Nephron (organoid): ENCODE results near the gene CELF4.

ENCODE experiments used
- H3K27ac Mint-ChIP-seq, 3 experiments: 2 replicates each; pipeline ENCODE4 v1.8.0; 2020; ENCODE audit warnings: mixed read lengths in 3 of 3, mild to moderate bottlenecking in 2 of 3, moderate library complexity in 1 of 3
- H3K27me3 Mint-ChIP-seq: 2 replicates; pipeline ENCODE4 v1.8.0; 2021; ENCODE audit warnings: low read depth, mild to moderate bottlenecking, moderate library complexity, mixed read lengths
- H3K36me3 Mint-ChIP-seq: 2 replicates; pipeline ENCODE4 v1.8.0; 2020; ENCODE audit warnings: low read depth, mixed read lengths
- H3K4me1 Mint-ChIP-seq: 2 replicates; pipeline ENCODE4 v1.8.0; 2020; ENCODE audit warnings: mixed read lengths
- H3K4me3 Mint-ChIP-seq, 3 experiments: 2 replicates each; pipeline ENCODE4 v1.8.0; 2020; ENCODE audit warnings: mild to moderate bottlenecking in 3 of 3, mixed read lengths in 3 of 3, moderate library complexity in 2 of 3
- H3K9me3 Mint-ChIP-seq: 2 replicates; pipeline ENCODE4 v1.8.0; 2020; ENCODE audit warnings: mixed read lengths
- CTCF ChIP-seq, 3 experiments: fragments of 200-600 bp; sonication (generic); IDR thresholded peaks; one replicate each; pipeline ENCODE4 v1.5.0; 2021; ENCODE audit warnings: antibody characterized with exemption in 3 of 3; ENCODE audit not compliant: unreplicated experiment in 3 of 3

Gene CELF4

GRCh38 chr18:37447962-37448888 is 117.4 kb downstream of the CELF4 start:
- H3K27ac Mint-ChIP-seq, result no peak overlapping the region
- H3K4me3 Mint-ChIP-seq, result no peak overlapping the region
- no peaks in the 10 kb centered on the region for H3K36me3 Mint-ChIP-seq
- H3K9me3 Mint-ChIP-seq, result no peaks in the 10 kb centered on the region
- no peak for TF ChIP-seq CTCF (IDR thresholded peaks at IDR 0.05; ENCODE audit: unreplicated experiment in 3 of 3)
- peaks cover 58% of the 10 kb centered on the region for H3K4me1 Mint-ChIP-seq
- peaks cover 28% of the 10 kb centered on the region for H3K27me3 Mint-ChIP-seq

GRCh38 chr18:37445836-37446235 is 119.8 kb downstream of the CELF4 start:
- H3K27me3 Mint-ChIP-seq, result peaks cover 29% of the 10 kb centered on the region
- no peaks in the 10 kb centered on the region for H3K36me3 Mint-ChIP-seq

DNA sequence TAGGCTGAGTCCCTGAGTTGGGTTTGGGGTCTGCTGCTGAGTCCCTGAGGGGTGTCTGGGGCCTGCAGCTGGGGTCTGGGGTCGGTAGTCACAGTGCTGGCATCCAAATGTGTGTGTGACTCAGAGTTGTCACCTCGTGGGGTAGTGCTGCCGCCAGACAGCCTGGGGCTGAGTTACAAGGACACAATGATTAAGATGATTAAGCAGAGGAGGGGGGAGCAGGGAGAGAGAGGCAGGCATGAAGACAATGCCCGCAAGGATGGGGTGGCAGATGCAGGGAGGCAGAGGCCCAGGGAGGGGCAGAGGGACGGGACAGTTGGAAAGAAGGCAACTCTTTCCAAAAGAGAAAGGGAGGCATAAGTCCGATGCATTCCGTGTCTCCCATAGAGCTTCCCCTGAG is 120.2 kb downstream of the CELF4 start:
- Mint-ChIP-seq H3K27me3 (peaks cover 26% of the 10 kb centered on the region), H3K36me3 (no peaks in the 10 kb centered on the region), H3K4me1 (peaks cover 52% of the 10 kb centered on the region), H3K4me3 (no peak overlapping the region), H3K27ac (no peak overlapping the region), H3K9me3 (no peaks in the 10 kb centered on the region)
- no peak for TF ChIP-seq CTCF (IDR thresholded peaks at IDR 0.05; ENCODE audit: unreplicated experiment in 3 of 3)

More at GRCh38 chr18:37445836-37446235, 119.8 kb downstream of the CELF4 start:
- Mint-ChIP-seq H3K27ac (no peak overlapping the region), H3K4me1 (peaks cover 53% of the 10 kb centered on the region), H3K9me3 (no peaks in the 10 kb centered on the region), H3K4me3 (no peak overlapping the region)
- TF ChIP-seq CTCF (IDR thresholded peaks at IDR 0.05; ENCODE audit: unreplicated experiment in 3 of 3), result no peak

DNA sequence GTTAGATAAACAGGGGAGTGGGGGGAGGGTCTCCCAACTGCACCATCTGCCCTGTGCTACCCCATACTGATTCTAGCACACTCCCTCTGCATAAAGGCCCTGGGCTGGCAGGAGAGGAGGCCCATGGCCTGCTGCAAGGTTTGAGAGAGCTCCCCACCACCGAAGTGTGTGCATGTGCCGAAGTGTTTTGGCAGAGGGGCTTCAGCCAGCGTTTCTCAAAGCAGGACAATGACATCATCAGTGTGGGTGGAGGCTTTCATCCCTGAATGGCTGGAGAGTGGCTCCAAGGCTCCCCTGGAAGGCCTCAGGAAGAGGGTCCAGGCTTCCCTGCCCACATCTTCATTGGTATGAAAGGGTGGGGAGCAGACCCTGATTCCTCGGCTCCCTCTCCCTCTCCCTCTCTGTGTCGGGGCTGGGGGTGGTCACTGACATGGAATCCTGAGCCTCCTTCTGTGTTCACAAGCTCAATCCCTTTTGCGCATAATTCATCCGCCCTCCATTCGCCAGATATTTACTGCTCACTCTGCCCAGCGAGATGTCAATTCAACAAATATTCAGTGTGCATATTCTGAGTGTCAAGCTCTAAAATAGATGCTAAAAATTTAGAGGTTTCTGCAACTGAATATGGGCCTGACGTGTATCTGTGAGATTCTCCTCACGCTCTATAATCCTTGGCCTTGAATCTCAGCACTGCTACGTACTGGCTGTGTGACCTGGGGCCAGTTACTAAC is 122.1 kb downstream of the CELF4 start:
- Mint-ChIP-seq H3K4me1 (peaks cover 36% of the 10 kb centered on the region), H3K4me3 (no peak overlapping the region), H3K36me3 (no peaks in the 10 kb centered on the region), H3K27ac (peak overlapping the region in 1 of 3 experiments; percentile 73), H3K9me3 (no peaks in the 10 kb centered on the region), H3K27me3 (peaks cover 38% of the 10 kb centered on the region)
- TF ChIP-seq CTCF (IDR thresholded peaks at IDR 0.05; ENCODE audit: unreplicated experiment in 3 of 3), result no peak

- Mint-ChIP-seq H3K27ac (no peak overlapping the region), H3K4me1 (peaks cover 36% of the 10 kb centered on the region), H3K36me3 (no peaks in the 10 kb centered on the region), H3K4me3 (no peak overlapping the region), H3K27me3 (peaks cover 41% of the 10 kb centered on the region), H3K9me3 (no peaks in the 10 kb centered on the region)
- TF ChIP-seq CTCF (IDR thresholded peaks at IDR 0.05; ENCODE audit: unreplicated experiment in 3 of 3), result no peak
Measured at GRCh38 chr18:37442477-37442876, 123.1 kb downstream of the CELF4 start.
